ENCODE data around the gene PROK1. TPM values are rescaled to one million over a fixed set of nuclear protein-coding genes. Genes with fewer than 3 reads are reported as not detected.

Gene PROK1
- total and polyA plus RNA-seq, 2 donors = 0.19 to 0.50 TPM

GRCh38 chr1:110457206-110457605 is 6.3 kb downstream of the PROK1 start:
- Histone ChIP-seq H3K4me3 (ENCODE audit: low read length in 2 of 2) (no peak overlapping the region), H3K4me1 (ENCODE audit: control insufficient read depth in 2 of 2, insufficient read depth in 2 of 2, low read length in 2 of 2) (no peaks in the 10 kb centered on the region), H3K27ac (ENCODE audit: low read depth in 1 of 2, low read length in 1 of 2) (no peak overlapping the region), H3K36me3 (ENCODE audit: control insufficient read depth in 2 of 2, insufficient read depth in 2 of 2, low read length in 1 of 2) (no peaks in the 10 kb centered on the region), H3K27me3 (ENCODE audit: control insufficient read depth in 2 of 2, insufficient read depth in 1 of 2, low read length in 1 of 2) (peaks cover 0 to 9% of the 10 kb centered on the region in 2 donors), H3K9me3 (ENCODE audit: control insufficient read depth in 2 of 2, insufficient read depth in 1 of 2, low read length in 1 of 2) (no peaks in the 10 kb centered on the region)
- DNase-seq (ENCODE audit: low read depth in 6 of 9, low spot score in 9 of 9) = no peak
- 93% methylated on average over 5 of the region's 5 CpGs for WGBS

- Histone ChIP-seq H3K4me3 (ENCODE audit: low read length in 2 of 2) (no peak overlapping the region), H3K9me3 (ENCODE audit: control insufficient read depth in 2 of 2, insufficient read depth in 1 of 2, low read length in 1 of 2) (no peaks in the 10 kb centered on the region), H3K36me3 (ENCODE audit: control insufficient read depth in 2 of 2, insufficient read depth in 2 of 2, low read length in 1 of 2) (no peaks in the 10 kb centered on the region), H3K27ac (ENCODE audit: low read depth in 1 of 2, low read length in 1 of 2) (no peak overlapping the region), H3K27me3 (ENCODE audit: control insufficient read depth in 2 of 2, insufficient read depth in 1 of 2, low read length in 1 of 2) (no peaks in the 10 kb centered on the region), H3K4me1 (ENCODE audit: control insufficient read depth in 2 of 2, insufficient read depth in 2 of 2, low read length in 2 of 2) (peaks cover 0 to 5% of the 10 kb centered on the region in 2 donors)
- WGBS = 56% methylated on average over 11 of the region's 11 CpGs
- DNase-seq (ENCODE audit: low read depth in 6 of 9, low spot score in 9 of 9) = peak; percentile 40 to 88 (median 79)
Observed at GRCh38 chr1:110460253-110461220, 9.6 kb downstream of the PROK1 start.

- Histone ChIP-seq H3K27me3 (ENCODE audit: control insufficient read depth in 2 of 2, insufficient read depth in 1 of 2, low read length in 1 of 2) (no peaks in the 10 kb centered on the region), H3K36me3 (ENCODE audit: control insufficient read depth in 2 of 2, insufficient read depth in 2 of 2, low read length in 1 of 2) (no peaks in the 10 kb centered on the region), H3K27ac (ENCODE audit: low read depth in 1 of 2, low read length in 1 of 2) (no peak overlapping the region), H3K4me3 (ENCODE audit: low read length in 2 of 2) (no peak overlapping the region), H3K4me1 (ENCODE audit: control insufficient read depth in 2 of 2, insufficient read depth in 2 of 2, low read length in 2 of 2) (peaks cover 0 to 8% of the 10 kb centered on the region in 2 donors), H3K9me3 (ENCODE audit: control insufficient read depth in 2 of 2, insufficient read depth in 1 of 2, low read length in 1 of 2) (no peaks in the 10 kb centered on the region)
- 98% methylated on average over 2 of the region's 2 CpGs for WGBS
- no peak for DNase-seq (ENCODE audit: low read depth in 6 of 9, low spot score in 9 of 9)
Observed at GRCh38 chr1:110462093-110462492, 11.1 kb downstream of the PROK1 start.

GRCh38 chr1:110462964-110463363 is 12.0 kb downstream of the PROK1 start:
- Histone ChIP-seq H3K36me3 (ENCODE audit: control insufficient read depth in 2 of 2, insufficient read depth in 2 of 2, low read length in 1 of 2) (no peaks in the 10 kb centered on the region), H3K27ac (ENCODE audit: low read depth in 1 of 2, low read length in 1 of 2) (no peak overlapping the region), H3K4me3 (ENCODE audit: low read length in 2 of 2) (no peak overlapping the region), H3K4me1 (ENCODE audit: control insufficient read depth in 2 of 2, insufficient read depth in 2 of 2, low read length in 2 of 2) (peaks cover 0 to 8% of the 10 kb centered on the region in 2 donors), H3K27me3 (ENCODE audit: control insufficient read depth in 2 of 2, insufficient read depth in 1 of 2, low read length in 1 of 2) (no peaks in the 10 kb centered on the region), H3K9me3 (ENCODE audit: control insufficient read depth in 2 of 2, insufficient read depth in 1 of 2, low read length in 1 of 2) (no peaks in the 10 kb centered on the region)
- no peak for DNase-seq (ENCODE audit: low read depth in 6 of 9, low spot score in 9 of 9)

- H3K36me3 ChIP-seq (ENCODE audit: control insufficient read depth in 2 of 2, insufficient read depth in 2 of 2, low read length in 1 of 2) = no peaks in the 10 kb centered on the region
- WGBS = 96% methylated on average over 9 of the region's 9 CpGs
- no peaks in the 10 kb centered on the region for H3K9me3 ChIP-seq (ENCODE audit: control insufficient read depth in 2 of 2, insufficient read depth in 1 of 2, low read length in 1 of 2)
- H3K4me3 ChIP-seq (ENCODE audit: low read length in 2 of 2) = no peak overlapping the region
- H3K4me1 ChIP-seq (ENCODE audit: control insufficient read depth in 2 of 2, insufficient read depth in 2 of 2, low read length in 2 of 2) = peaks cover 0 to 8% of the 10 kb centered on the region in 2 donors
- DNase-seq (ENCODE audit: low read depth in 6 of 9, low spot score in 9 of 9) = no peak
- no peaks in the 10 kb centered on the region for H3K27me3 ChIP-seq (ENCODE audit: control insufficient read depth in 2 of 2, insufficient read depth in 1 of 2, low read length in 1 of 2)
- no peak overlapping the region for H3K27ac ChIP-seq (ENCODE audit: low read depth in 1 of 2, low read length in 1 of 2)
Observed at GRCh38 chr1:110463725-110464124, 12.8 kb downstream of the PROK1 start.

- no peak for DNase-seq (ENCODE audit: low read depth in 6 of 9, low spot score in 9 of 9)
- no peaks in the 10 kb centered on the region for H3K36me3 ChIP-seq (ENCODE audit: control insufficient read depth in 2 of 2, insufficient read depth in 2 of 2, low read length in 1 of 2)
- no peak overlapping the region for H3K27ac ChIP-seq (ENCODE audit: low read depth in 1 of 2, low read length in 1 of 2)
- H3K9me3 ChIP-seq (ENCODE audit: control insufficient read depth in 2 of 2, insufficient read depth in 1 of 2, low read length in 1 of 2) = no peaks in the 10 kb centered on the region
- over 99% methylated on average over 2 of the region's 2 CpGs for WGBS
- no peaks in the 10 kb centered on the region for H3K27me3 ChIP-seq (ENCODE audit: control insufficient read depth in 2 of 2, insufficient read depth in 1 of 2, low read length in 1 of 2)
- H3K4me1 ChIP-seq (ENCODE audit: control insufficient read depth in 2 of 2, insufficient read depth in 2 of 2, low read length in 2 of 2) = peaks cover 0 to 8% of the 10 kb centered on the region in 2 donors
- H3K4me3 ChIP-seq (ENCODE audit: low read length in 2 of 2) = no peak overlapping the region
Observed at GRCh38 chr1:110464340-110464739, 13.4 kb downstream of the PROK1 start.

- Histone ChIP-seq H3K4me1 (ENCODE audit: control insufficient read depth in 2 of 2, insufficient read depth in 2 of 2, low read length in 2 of 2) (peaks cover 0 to 8% of the 10 kb centered on the region in 2 donors), H3K4me3 (ENCODE audit: low read length in 2 of 2) (no peak overlapping the region), H3K9me3 (ENCODE audit: control insufficient read depth in 2 of 2, insufficient read depth in 1 of 2, low read length in 1 of 2) (no peaks in the 10 kb centered on the region), H3K27ac (ENCODE audit: low read depth in 1 of 2, low read length in 1 of 2) (no peak overlapping the region), H3K27me3 (ENCODE audit: control insufficient read depth in 2 of 2, insufficient read depth in 1 of 2, low read length in 1 of 2) (no peaks in the 10 kb centered on the region), H3K36me3 (ENCODE audit: control insufficient read depth in 2 of 2, insufficient read depth in 2 of 2, low read length in 1 of 2) (no peaks in the 10 kb centered on the region)
- DNase-seq (ENCODE audit: low read depth in 6 of 9, low spot score in 9 of 9) = no peak
- WGBS = 88% methylated on average over 7 of the region's 7 CpGs
Observed at GRCh38 chr1:110465038-110465813, 14.3 kb downstream of the PROK1 start.

- no peaks in the 10 kb centered on the region for H3K36me3 ChIP-seq (ENCODE audit: control insufficient read depth in 2 of 2, insufficient read depth in 2 of 2, low read length in 1 of 2)
- H3K27ac ChIP-seq (ENCODE audit: low read depth in 1 of 2, low read length in 1 of 2) = no peak overlapping the region
- 91% methylated on average over 7 of the region's 7 CpGs for WGBS
- DNase-seq (ENCODE audit: low read depth in 6 of 9, low spot score in 9 of 9) = no peak
- H3K4me1 ChIP-seq (ENCODE audit: control insufficient read depth in 2 of 2, insufficient read depth in 2 of 2, low read length in 2 of 2) = peaks cover 0 to 8% of the 10 kb centered on the region in 2 donors
- H3K9me3 ChIP-seq (ENCODE audit: control insufficient read depth in 2 of 2, insufficient read depth in 1 of 2, low read length in 1 of 2) = no peaks in the 10 kb centered on the region
- no peaks in the 10 kb centered on the region for H3K27me3 ChIP-seq (ENCODE audit: control insufficient read depth in 2 of 2, insufficient read depth in 1 of 2, low read length in 1 of 2)
- no peak overlapping the region for H3K4me3 ChIP-seq (ENCODE audit: low read length in 2 of 2)
Observed at GRCh38 chr1:110465814-110466380, 14.9 kb downstream of the PROK1 start.

Data from thymus (tissue), 11 donors.